Measurements from ENCODE around the gene KAZN. TPM values are rescaled to one million over a fixed set of nuclear protein-coding genes. Genes with fewer than 3 reads are reported as not detected.

KAZN gene
- polyA plus RNA-seq, 1 donor from 2014 or later: 20.6 TPM

- Histone ChIP-seq H3K9me2 (ENCODE audit: insufficient read depth, low read length) (no peaks in the 10 kb centered on the region), H3K36me3 (ENCODE audit: insufficient read depth, low read length) (no peaks in the 10 kb centered on the region), H3K79me2 (replicated peaks; ENCODE audit: insufficient read depth, low read length) (peaks cover 5% of the 10 kb centered on the region), H3K4me3 (ENCODE audit: low read length) (no peak overlapping the region), H3K9me3 (ENCODE audit: low read length) (no peaks in the 10 kb centered on the region), H3K27ac (ENCODE audit: low read length) (no peak overlapping the region), H3F3A (ENCODE audit: insufficient read depth, low read length, poor library complexity, severe bottlenecking) (no peaks in the 10 kb centered on the region), H3K27me3 (ENCODE audit: insufficient read depth, low read depth, low read length) (no peaks in the 10 kb centered on the region), H3K9ac (ENCODE audit: low read length) (no peak overlapping the region), H3K4me2 (ENCODE audit: low read length) (no peak overlapping the region), H4K20me1 (ENCODE audit: insufficient read depth) (no peaks in the 10 kb centered on the region), H2AFZ (ENCODE audit: low read depth, low read length) (no peak overlapping the region)
- no peak for TF ChIP-seq MXI1 (conservative IDR thresholded peaks at IDR 0.05; ENCODE audit: poor library complexity, severe bottlenecking)
- no peak for TF ChIP-seq TAF1 (IDR thresholded peaks at IDR 0.05; ENCODE audit: low read depth)
- TF ChIP-seq EZH2 (IDR thresholded peaks at IDR 0.05; ENCODE audit: borderline replicate concordance, insufficient read depth, low read length, poor library complexity, severe bottlenecking): no peak
- TF ChIP-seq, protein P1, sequence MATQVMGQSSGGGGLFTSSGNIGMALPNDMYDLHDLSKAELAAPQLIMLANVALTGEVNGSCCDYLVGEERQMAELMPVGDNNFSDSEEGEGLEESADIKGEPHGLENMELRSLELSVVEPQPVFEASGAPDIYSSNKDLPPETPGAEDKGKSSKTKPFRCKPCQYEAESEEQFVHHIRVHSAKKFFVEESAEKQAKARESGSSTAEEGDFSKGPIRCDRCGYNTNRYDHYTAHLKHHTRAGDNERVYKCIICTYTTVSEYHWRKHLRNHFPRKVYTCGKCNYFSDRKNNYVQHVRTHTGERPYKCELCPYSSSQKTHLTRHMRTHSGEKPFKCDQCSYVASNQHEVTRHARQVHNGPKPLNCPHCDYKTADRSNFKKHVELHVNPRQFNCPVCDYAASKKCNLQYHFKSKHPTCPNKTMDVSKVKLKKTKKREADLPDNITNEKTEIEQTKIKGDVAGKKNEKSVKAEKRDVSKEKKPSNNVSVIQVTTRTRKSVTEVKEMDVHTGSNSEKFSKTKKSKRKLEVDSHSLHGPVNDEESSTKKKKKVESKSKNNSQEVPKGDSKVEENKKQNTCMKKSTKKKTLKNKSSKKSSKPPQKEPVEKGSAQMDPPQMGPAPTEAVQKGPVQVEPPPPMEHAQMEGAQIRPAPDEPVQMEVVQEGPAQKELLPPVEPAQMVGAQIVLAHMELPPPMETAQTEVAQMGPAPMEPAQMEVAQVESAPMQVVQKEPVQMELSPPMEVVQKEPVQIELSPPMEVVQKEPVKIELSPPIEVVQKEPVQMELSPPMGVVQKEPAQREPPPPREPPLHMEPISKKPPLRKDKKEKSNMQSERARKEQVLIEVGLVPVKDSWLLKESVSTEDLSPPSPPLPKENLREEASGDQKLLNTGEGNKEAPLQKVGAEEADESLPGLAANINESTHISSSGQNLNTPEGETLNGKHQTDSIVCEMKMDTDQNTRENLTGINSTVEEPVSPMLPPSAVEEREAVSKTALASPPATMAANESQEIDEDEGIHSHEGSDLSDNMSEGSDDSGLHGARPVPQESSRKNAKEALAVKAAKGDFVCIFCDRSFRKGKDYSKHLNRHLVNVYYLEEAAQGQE (IDR thresholded peaks at IDR 0.05; ENCODE audit: borderline replicate concordance): no peak
- TF ChIP-seq SMC3 (conservative IDR thresholded peaks at IDR 0.05; ENCODE audit: poor library complexity): no peak
- no peak for TF ChIP-seq CTCF (IDR thresholded peaks at IDR 0.05; ENCODE audit: poor library complexity, severe bottlenecking)
- TF ChIP-seq EP300 (conservative IDR thresholded peaks at IDR 0.05; ENCODE audit: poor library complexity, severe bottlenecking): no peak
- no peak for TF ChIP-seq POLR2AphosphoS5 (IDR thresholded peaks at IDR 0.05)
These were observed 4.4 kb upstream of the KAZN start for GRCh38 chr1:14594045-14594444.

- TF ChIP-seq EP300 (conservative IDR thresholded peaks at IDR 0.05; ENCODE audit: poor library complexity, severe bottlenecking) (no peak), RAD21 (conservative IDR thresholded peaks at IDR 0.05) (no peak), POLR2AphosphoS5 (IDR thresholded peaks at IDR 0.05) (no peak), MXI1 (conservative IDR thresholded peaks at IDR 0.05; ENCODE audit: poor library complexity, severe bottlenecking) (no peak)
- peaks cover 5% of the 10 kb centered on the region for H3F3A ChIP-seq (ENCODE audit: insufficient read depth, low read length, poor library complexity, severe bottlenecking)
- H3K9me2 ChIP-seq (ENCODE audit: insufficient read depth, low read length): no peaks in the 10 kb centered on the region
- no peak overlapping the region for H3K4me3 ChIP-seq (ENCODE audit: low read length)
- H3K27me3 ChIP-seq (ENCODE audit: insufficient read depth, low read depth, low read length): no peaks in the 10 kb centered on the region
- H4K20me1 ChIP-seq (ENCODE audit: insufficient read depth): no peaks in the 10 kb centered on the region
- H3K9me3 ChIP-seq (ENCODE audit: low read length): no peaks in the 10 kb centered on the region
- no peak overlapping the region for H3K9ac ChIP-seq (ENCODE audit: low read length)
- peaks cover 31% of the 10 kb centered on the region for H3K79me2 ChIP-seq (replicated peaks; ENCODE audit: insufficient read depth, low read length)
- no peak overlapping the region for H3K27ac ChIP-seq (ENCODE audit: low read length)
- H2AFZ ChIP-seq (ENCODE audit: low read depth, low read length): no peak overlapping the region
- H3K36me3 ChIP-seq (ENCODE audit: insufficient read depth, low read length): no peaks in the 10 kb centered on the region
- H3K4me2 ChIP-seq (ENCODE audit: low read length): no peak overlapping the region
These were observed 1.9 kb upstream of the KAZN start for GRCh38 chr1:14596591-14596990.
